Ascending aorta (tissue), 2 donors: ENCODE data around the gene RILPL2. TPM values are rescaled to one million over a fixed set of nuclear protein-coding genes. Genes with fewer than 3 reads are reported as not detected.
"Not testable (repeated sequence)": the region's sequence is repeated elsewhere in the genome, so short reads cannot be mapped to it uniquely, and the experiment has no call there.

Experiments used
- DNase-seq, 2 donors: peaks; one replicate each; pipeline ENCODE4 v3.0.0-alpha.2; 2019; ENCODE audit warnings: low spot score in 2 of 2
- H3K27ac ChIP-seq, 2 donors: fragments of 200-600 bp; sonication (generic); one replicate each; pipeline ENCODE4 v1.5.1; 2016 to 2017; ENCODE audit warnings: mild to moderate bottlenecking in 1 of 2
- H3K27me3 ChIP-seq: fragments of 200-600 bp; sonication (generic); one replicate; pipeline ENCODE4 v1.5.1; 2017
- H3K36me3 ChIP-seq, 2 donors: fragments of 200-600 bp; sonication (generic); one replicate each; pipeline ENCODE4 v1.5.1; 2016
- H3K4me1 ChIP-seq, 2 donors: fragments of 200-600 bp; sonication (generic); one replicate each; pipeline ENCODE4 v1.5.1; 2016 to 2017; ENCODE audit warnings: mild to moderate bottlenecking in 1 of 2
- H3K4me3 ChIP-seq, 2 donors: fragments of 200-600 bp; sonication (generic); one replicate each; pipeline ENCODE4 v1.5.1; 2016 to 2017; ENCODE audit warnings: mild to moderate bottlenecking in 1 of 2
- H3K9me3 ChIP-seq, 2 donors: fragments of 200-600 bp; sonication (generic); one replicate each; pipeline ENCODE4 v1.5.1; 2016
- CTCF ChIP-seq, 3 experiments: fragments of 200-600 bp in 2 of 3; fragments of 450-650 bp in 1 of 3; sonication (generic) in 2 of 3; IDR thresholded peaks; one replicate each; pipeline ENCODE4 v1.5.1; 2016 to 2019; ENCODE audit warnings: antibody characterized with exemption in 3 of 3, mild to moderate bottlenecking in 1 of 3, moderate library complexity in 1 of 3
- intact Hi-C: fragments of 100-400 bp; cut with DNase I; formaldehyde crosslinking; loops from one replicate; pipeline ENCODE4 v1.15.1; 2023
- total RNA-seq: library from RNA; depleted of rRNA; stranded (reverse); fragments of >200 nt; gene quantifications from one replicate; pipeline ENCODE4 v1.1.0, GENCODE V29; 2016

Gene RILPL2
- total RNA-seq, 1 donor from 2014 or later: 7.2 TPM

GRCh38 chr12:123387508-123388176 is 48.8 kb downstream of the RILPL2 start:
- H3K36me3 ChIP-seq: peaks cover 17 to 21% of the 10 kb centered on the region in 2 donors
- H3K4me3 ChIP-seq: peak overlapping the region in 1 of 2 donors; percentile 71
- H3K27ac ChIP-seq: peak overlapping the region; percentile 84 to 93
- H3K9me3 ChIP-seq: no peaks in the 10 kb centered on the region
- no peaks in the 10 kb centered on the region for H3K27me3 ChIP-seq
- no peak for DNase-seq
- intact Hi-C loops: loop anchor here (1.0 to 10.0 kb wide), 4 partner anchors 22 to 1037 kb away; partner anchors contain the start of gene TMED2
- no peak for TF ChIP-seq CTCF (IDR thresholded peaks at IDR 0.05)
- peaks cover 11 to 45% of the 10 kb centered on the region in 2 donors for H3K4me1 ChIP-seq

GRCh38 chr12:123385536-123385935 is 50.9 kb downstream of the RILPL2 start:
- not testable (repeated sequence) for DNase-seq, H3K36me3 ChIP-seq, H3K9me3 ChIP-seq, H3K27ac ChIP-seq, H3K27me3 ChIP-seq
- Histone ChIP-seq H3K4me3 (peak overlapping the region in 1 of 2 donors; percentile 86), H3K4me1 (peaks cover 9 to 30% of the 10 kb centered on the region in 2 donors)
- intact Hi-C loops: loop anchor here (5.0 to 10.0 kb wide), 2 partner anchors 132 to 1039 kb away; no protein-coding TSS in a partner anchor

GRCh38 chr12:123384994-123385376 is 51.5 kb downstream of the RILPL2 start:
- no peaks in the 10 kb centered on the region for H3K27me3 ChIP-seq
- no peak for TF ChIP-seq CTCF (IDR thresholded peaks at IDR 0.05)
- no peaks in the 10 kb centered on the region for H3K36me3 ChIP-seq
- intact Hi-C loops: loop anchor here (1.0 to 10.0 kb wide), 3 partner anchors 20 to 1040 kb away; no protein-coding TSS in a partner anchor
- peaks cover 9 to 24% of the 10 kb centered on the region in 2 donors for H3K4me1 ChIP-seq
- H3K4me3 ChIP-seq: peak overlapping the region in 1 of 2 donors; percentile 86
- no peaks in the 10 kb centered on the region for H3K9me3 ChIP-seq
- no peak overlapping the region for H3K27ac ChIP-seq
- no peak for DNase-seq

GRCh38 chr12:123384318-123384993 is 52.0 kb downstream of the RILPL2 start:
- Histone ChIP-seq H3K4me3 (peak overlapping the region; percentile 86 to 88), H3K27ac (peak overlapping the region; percentile 71 to 75), H3K27me3 (no peaks in the 10 kb centered on the region), H3K36me3 (no peaks in the 10 kb centered on the region), H3K4me1 (peaks cover 9 to 24% of the 10 kb centered on the region in 2 donors), H3K9me3 (no peaks in the 10 kb centered on the region)
- no peak for DNase-seq
- intact Hi-C loops: loop anchor here (1.0 to 10.0 kb wide), 2 partner anchors 19 to 1040 kb away; no protein-coding TSS in a partner anchor
- no peak for TF ChIP-seq CTCF (IDR thresholded peaks at IDR 0.05)

DNA sequence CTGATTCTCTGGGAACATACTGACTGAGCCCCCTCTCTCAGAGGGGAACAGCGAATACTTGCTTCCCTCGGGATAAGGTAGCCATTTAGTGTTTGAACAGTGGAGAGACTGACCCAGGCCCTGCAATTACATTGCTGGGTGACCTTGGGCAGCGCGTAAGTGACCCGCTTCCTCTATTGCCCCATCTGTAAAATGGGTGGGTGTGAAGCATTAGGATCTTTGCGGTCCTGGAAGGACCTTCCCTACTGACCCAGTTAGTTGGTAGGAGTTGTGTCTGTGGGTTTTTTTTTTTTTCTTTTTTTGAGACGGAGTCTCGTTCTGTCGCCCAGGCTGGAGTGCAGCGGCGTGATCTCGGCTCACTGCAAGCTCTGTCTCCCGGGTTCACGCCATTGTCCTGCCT is 53.8 kb downstream of the RILPL2 start:
- Histone ChIP-seq H3K4me1 (peaks cover 3 to 16% of the 10 kb centered on the region in 2 donors), H3K27ac (no peak overlapping the region), H3K4me3 (no peak overlapping the region), H3K9me3 (no peaks in the 10 kb centered on the region), H3K36me3 (no peaks in the 10 kb centered on the region), H3K27me3 (no peaks in the 10 kb centered on the region)
- intact Hi-C loops: loop anchor here (10.0 kb wide), 1 partner anchor 1042 kb away; no protein-coding TSS in a partner anchor
- TF ChIP-seq CTCF (IDR thresholded peaks at IDR 0.05): no peak
- DNase-seq: no peak

DNA sequence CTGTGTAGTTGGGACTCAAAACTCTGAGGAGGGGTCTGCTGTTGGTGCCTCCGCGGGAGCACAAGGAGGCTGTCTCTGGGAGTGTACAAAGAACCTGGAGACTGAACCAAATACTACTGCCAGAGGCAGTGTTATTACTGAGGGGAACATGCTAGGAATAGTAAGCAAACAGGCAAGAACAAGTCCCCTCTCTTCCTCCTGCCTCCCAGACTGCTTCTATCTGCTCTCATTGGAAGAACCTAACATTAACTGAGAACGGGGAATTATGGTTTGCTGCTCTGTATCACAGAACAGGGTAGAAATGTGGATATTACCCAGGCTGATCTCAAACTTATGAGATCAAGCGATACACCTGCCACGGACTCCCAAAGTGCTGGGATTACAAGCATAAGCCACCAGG is 57.1 kb downstream of the RILPL2 start:
- Histone ChIP-seq H3K9me3 (no peaks in the 10 kb centered on the region), H3K4me3 (no peak overlapping the region), H3K36me3 (no peaks in the 10 kb centered on the region), H3K27me3 (no peaks in the 10 kb centered on the region), H3K4me1 (peaks cover 0 to 4% of the 10 kb centered on the region in 2 donors), H3K27ac (no peak overlapping the region)
- no peak for DNase-seq
- no peak for TF ChIP-seq CTCF (IDR thresholded peaks at IDR 0.05)
- intact Hi-C loops: no loop called here

DNA sequence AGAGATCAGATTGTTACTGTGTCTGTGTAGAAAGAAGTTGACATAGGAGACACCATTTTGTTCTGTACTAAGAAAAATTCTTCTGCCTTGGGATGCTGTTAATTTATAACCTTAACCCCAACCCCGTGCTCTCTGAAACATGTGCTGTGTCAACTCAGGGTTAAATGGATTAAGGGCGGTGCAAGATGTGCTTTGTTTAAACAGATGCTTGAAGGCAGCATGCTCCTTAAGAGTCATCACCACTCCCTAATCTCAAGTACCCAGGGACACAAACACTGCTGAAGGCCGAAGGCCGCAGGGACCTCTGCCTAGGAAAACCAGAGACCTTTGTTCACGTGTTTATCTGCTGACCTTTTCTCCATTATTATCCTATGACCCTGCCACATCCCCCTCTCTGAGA is 64.1 kb downstream of the RILPL2 start:
- H3K4me3 ChIP-seq, H3K36me3 ChIP-seq, intact Hi-C loops: not testable (repeated sequence)

DNA sequence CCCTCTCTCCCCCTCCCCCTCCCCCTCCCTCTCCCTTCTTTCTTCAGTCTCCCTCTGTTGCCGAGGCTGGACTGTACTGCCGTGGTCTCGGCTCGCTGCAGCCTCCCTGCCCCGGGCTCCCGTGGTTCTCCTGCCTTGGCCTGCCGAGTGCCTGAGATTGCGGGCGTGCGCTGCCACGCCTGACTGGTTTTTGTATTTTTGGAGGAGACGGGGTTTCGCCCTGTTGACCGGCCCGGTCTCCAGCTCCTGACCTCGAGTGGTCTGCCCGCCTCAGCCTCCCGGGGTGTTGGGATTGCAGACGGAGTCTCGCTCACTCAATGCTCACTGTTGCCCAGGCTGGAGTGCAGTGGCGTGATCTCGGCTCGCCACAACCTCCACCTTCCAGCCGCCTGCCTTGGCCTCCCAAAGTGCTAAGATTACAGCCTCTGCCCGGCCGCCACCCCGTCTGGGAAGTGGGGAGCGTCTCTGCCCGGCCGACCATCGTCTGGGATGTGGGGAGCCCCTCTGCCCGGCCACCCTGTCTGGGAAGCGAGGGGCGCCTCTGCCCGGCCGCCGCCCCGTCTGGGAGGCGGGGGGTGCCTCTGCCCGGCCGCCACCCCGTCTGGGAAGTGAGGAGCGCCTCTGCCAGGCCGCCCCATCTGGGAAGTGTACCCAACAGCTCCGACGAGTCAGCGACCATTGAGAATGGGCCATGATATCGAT is 64.7 kb downstream of the RILPL2 start:
- intact Hi-C loops, H3K9me3 ChIP-seq, H3K36me3 ChIP-seq, H3K27ac ChIP-seq, H3K4me3 ChIP-seq, H3K4me1 ChIP-seq, H3K27me3 ChIP-seq, DNase-seq: not testable (repeated sequence)

More for the DNA sequence above, 64.1 kb downstream of the RILPL2 start:
- not testable (repeated sequence) for H3K27me3 ChIP-seq, H3K9me3 ChIP-seq, H3K4me1 ChIP-seq, H3K27ac ChIP-seq, DNase-seq
